Fibroblast of lung (primary cell): ENCODE measurements around the gene HCFC1R1.

Experiments
- EZH2 ChIP-seq: IDR thresholded peaks from 2 replicates; pipeline ENCODE4 v1.5.1; 2012; ENCODE audit warnings: low read length, control low read depth, mild to moderate bottlenecking; ENCODE audit errors: missing control alignments
- TF ChIP-seq, protein P1 (sequence below), 2 donors: IDR thresholded peaks in 1 of 2; conservative IDR thresholded peaks in 1 of 2; 1 replicate in 1 of 2; 2 replicates in 1 of 2; pipeline ENCODE4 v1.5.1; 2011 to 2012; ENCODE audit warnings: low read length in 2 of 2, control low read depth in 1 of 2, inconsistent platforms in 1 of 2, low read depth in 1 of 2, mild to moderate bottlenecking in 1 of 2

DNA sequence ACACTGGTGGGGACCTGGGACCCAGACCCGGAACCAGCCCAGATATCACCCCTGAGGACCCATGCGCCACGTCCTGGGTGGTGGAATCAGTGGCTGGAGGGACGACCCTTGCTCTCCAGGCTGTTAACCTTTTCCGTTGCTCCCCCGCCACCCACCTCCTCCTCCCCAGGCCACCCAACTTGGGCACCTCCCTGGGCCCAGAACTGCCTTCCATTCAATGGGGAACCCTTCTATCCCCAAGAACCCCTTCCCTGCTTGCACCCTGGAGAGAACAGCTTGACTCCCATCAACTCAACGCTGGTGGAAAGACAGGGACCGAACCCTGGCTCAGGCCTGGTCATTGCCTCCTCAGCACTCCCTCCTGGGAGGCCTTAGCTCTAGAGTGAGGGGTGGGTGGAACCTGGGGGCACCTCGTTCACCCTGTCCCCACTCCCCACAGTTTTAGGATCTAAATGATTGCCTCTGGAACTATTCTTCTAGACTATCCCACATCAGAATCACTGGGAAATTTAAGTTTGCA is 36.0 kb upstream of the HCFC1R1 start:
- TF ChIP-seq, protein P1, sequence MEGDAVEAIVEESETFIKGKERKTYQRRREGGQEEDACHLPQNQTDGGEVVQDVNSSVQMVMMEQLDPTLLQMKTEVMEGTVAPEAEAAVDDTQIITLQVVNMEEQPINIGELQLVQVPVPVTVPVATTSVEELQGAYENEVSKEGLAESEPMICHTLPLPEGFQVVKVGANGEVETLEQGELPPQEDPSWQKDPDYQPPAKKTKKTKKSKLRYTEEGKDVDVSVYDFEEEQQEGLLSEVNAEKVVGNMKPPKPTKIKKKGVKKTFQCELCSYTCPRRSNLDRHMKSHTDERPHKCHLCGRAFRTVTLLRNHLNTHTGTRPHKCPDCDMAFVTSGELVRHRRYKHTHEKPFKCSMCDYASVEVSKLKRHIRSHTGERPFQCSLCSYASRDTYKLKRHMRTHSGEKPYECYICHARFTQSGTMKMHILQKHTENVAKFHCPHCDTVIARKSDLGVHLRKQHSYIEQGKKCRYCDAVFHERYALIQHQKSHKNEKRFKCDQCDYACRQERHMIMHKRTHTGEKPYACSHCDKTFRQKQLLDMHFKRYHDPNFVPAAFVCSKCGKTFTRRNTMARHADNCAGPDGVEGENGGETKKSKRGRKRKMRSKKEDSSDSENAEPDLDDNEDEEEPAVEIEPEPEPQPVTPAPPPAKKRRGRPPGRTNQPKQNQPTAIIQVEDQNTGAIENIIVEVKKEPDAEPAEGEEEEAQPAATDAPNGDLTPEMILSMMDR (conservative IDR thresholded peaks at IDR 0.05 in 1 of 2, IDR thresholded peaks at IDR 0.05 in 1 of 2; ENCODE audit: low read depth in 1 of 2, low read length in 2 of 2), result no peak
- TF ChIP-seq EZH2, result no peak
